Measurements from ENCODE around the gene NOXO1. TPM values are rescaled to one million over a fixed set of nuclear protein-coding genes. Genes with fewer than 3 reads are reported as not detected.
"Not testable (repeated sequence)": the region's sequence is repeated elsewhere in the genome, so short reads cannot be mapped to it uniquely, and the experiment has no call there.

NOXO1 gene
- total RNA-seq, 1 experiment from 2014 or later, result 1.2 TPM

- DNase-seq (ENCODE audit: low spot score), result no peak
- Histone ChIP-seq H3K4me3 (ENCODE audit: low read depth, low read length, poor library complexity, severe bottlenecking) (no peak overlapping the region), H3K36me3 (ENCODE audit: insufficient read depth, low read length, poor library complexity, severe bottlenecking) (no peaks in the 10 kb centered on the region), H3K27ac (ENCODE audit: low read depth, low read length, poor library complexity, severe bottlenecking) (peak overlapping the region; percentile 33), H3K27me3 (replicated peaks; ENCODE audit: insufficient read depth, low read depth, low read length, poor library complexity) (no peaks in the 10 kb centered on the region), H3K4me1 (ENCODE audit: insufficient read depth, low read length, poor library complexity, severe bottlenecking) (peaks cover 18% of the 10 kb centered on the region), H3K9me3 (ENCODE audit: low read depth, low read length, poor library complexity, severe bottlenecking) (no peaks in the 10 kb centered on the region)
- BruUV-seq (replicated peaks), result no TSS peak
- intact Hi-C loops (cut with micrococcal nuclease; ENCODE audit: unreplicated experiment), result no loop called here
- no peak for TF ChIP-seq CTCF (conservative IDR thresholded peaks at IDR 0.05; ENCODE audit: low read depth, low read length)
- TF ChIP-seq EZH2 (IDR thresholded peaks at IDR 0.05; ENCODE audit: borderline replicate concordance, low read depth, low read length, poor library complexity, severe bottlenecking), result no peak
- POLR2A ChIA-PET (ENCODE audit: low non-redundant PET), result no interaction called here
- CTCF ChIA-PET, result interaction anchor here (0.6 kb wide), 1 partner anchor 14 kb away, joined by 3 read pairs; no protein-coding TSS in a partner anchor
Measured at GRCh38 chr16:1941162-1942046, 39.9 kb downstream of the NOXO1 start.

- no peak for DNase-seq (ENCODE audit: low spot score)
- ChIA-PET POLR2A (ENCODE audit: low non-redundant PET) (no interaction called here), CTCF (interaction anchor here (0.6 kb wide), 1 partner anchor 15 kb away, joined by 3 read pairs; no protein-coding TSS in a partner anchor)
- Histone ChIP-seq H3K9me3 (ENCODE audit: low read depth, low read length, poor library complexity, severe bottlenecking) (no peaks in the 10 kb centered on the region), H3K36me3 (ENCODE audit: insufficient read depth, low read length, poor library complexity, severe bottlenecking) (no peaks in the 10 kb centered on the region), H3K27ac (ENCODE audit: low read depth, low read length, poor library complexity, severe bottlenecking) (no peak overlapping the region), H3K4me3 (ENCODE audit: low read depth, low read length, poor library complexity, severe bottlenecking) (no peak overlapping the region), H3K27me3 (replicated peaks; ENCODE audit: insufficient read depth, low read depth, low read length, poor library complexity) (no peaks in the 10 kb centered on the region), H3K4me1 (ENCODE audit: insufficient read depth, low read length, poor library complexity, severe bottlenecking) (peaks cover 18% of the 10 kb centered on the region)
- no TSS peak for BruUV-seq (replicated peaks)
- intact Hi-C loops (cut with micrococcal nuclease; ENCODE audit: unreplicated experiment), result no loop called here
- TF ChIP-seq EZH2 (IDR thresholded peaks at IDR 0.05; ENCODE audit: borderline replicate concordance, low read depth, low read length, poor library complexity, severe bottlenecking) (no peak), CTCF (conservative IDR thresholded peaks at IDR 0.05; ENCODE audit: low read depth, low read length) (no peak)
Measured at GRCh38 chr16:1940273-1941161, 40.8 kb downstream of the NOXO1 start.

GRCh38 chr16:1939833-1940232 lies 41.4 kb downstream of the NOXO1 start:
- H3K9me3 ChIP-seq (ENCODE audit: low read depth, low read length, poor library complexity, severe bottlenecking); intact Hi-C loops (cut with micrococcal nuclease; ENCODE audit: unreplicated experiment); POLR2A ChIA-PET (ENCODE audit: low non-redundant PET); CTCF ChIA-PET; BruUV-seq (replicated peaks); H3K27ac ChIP-seq (ENCODE audit: low read depth, low read length, poor library complexity, severe bottlenecking); DNase-seq (ENCODE audit: low spot score); H3K27me3 ChIP-seq (replicated peaks; ENCODE audit: insufficient read depth, low read depth, low read length, poor library complexity); H3K36me3 ChIP-seq (ENCODE audit: insufficient read depth, low read length, poor library complexity, severe bottlenecking); H3K4me3 ChIP-seq (ENCODE audit: low read depth, low read length, poor library complexity, severe bottlenecking): not testable (repeated sequence)
- H3K4me1 ChIP-seq (ENCODE audit: insufficient read depth, low read length, poor library complexity, severe bottlenecking), result peaks cover 18% of the 10 kb centered on the region

All from A673 (cell line).